HCEC 1CT (cell line): Measurements from ENCODE around the gene FKBP7.
"Not testable (repeated sequence)": the region's sequence is repeated elsewhere in the genome, so short reads cannot be mapped to it uniquely, and the experiment has no call there.

Experiments
- DNase-seq: peaks from one replicate; pipeline ENCODE4 v3.0.0-alpha.2; 2017

Gene FKBP7, protein sequence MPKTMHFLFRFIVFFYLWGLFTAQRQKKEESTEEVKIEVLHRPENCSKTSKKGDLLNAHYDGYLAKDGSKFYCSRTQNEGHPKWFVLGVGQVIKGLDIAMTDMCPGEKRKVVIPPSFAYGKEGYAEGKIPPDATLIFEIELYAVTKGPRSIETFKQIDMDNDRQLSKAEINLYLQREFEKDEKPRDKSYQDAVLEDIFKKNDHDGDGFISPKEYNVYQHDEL

DNA sequence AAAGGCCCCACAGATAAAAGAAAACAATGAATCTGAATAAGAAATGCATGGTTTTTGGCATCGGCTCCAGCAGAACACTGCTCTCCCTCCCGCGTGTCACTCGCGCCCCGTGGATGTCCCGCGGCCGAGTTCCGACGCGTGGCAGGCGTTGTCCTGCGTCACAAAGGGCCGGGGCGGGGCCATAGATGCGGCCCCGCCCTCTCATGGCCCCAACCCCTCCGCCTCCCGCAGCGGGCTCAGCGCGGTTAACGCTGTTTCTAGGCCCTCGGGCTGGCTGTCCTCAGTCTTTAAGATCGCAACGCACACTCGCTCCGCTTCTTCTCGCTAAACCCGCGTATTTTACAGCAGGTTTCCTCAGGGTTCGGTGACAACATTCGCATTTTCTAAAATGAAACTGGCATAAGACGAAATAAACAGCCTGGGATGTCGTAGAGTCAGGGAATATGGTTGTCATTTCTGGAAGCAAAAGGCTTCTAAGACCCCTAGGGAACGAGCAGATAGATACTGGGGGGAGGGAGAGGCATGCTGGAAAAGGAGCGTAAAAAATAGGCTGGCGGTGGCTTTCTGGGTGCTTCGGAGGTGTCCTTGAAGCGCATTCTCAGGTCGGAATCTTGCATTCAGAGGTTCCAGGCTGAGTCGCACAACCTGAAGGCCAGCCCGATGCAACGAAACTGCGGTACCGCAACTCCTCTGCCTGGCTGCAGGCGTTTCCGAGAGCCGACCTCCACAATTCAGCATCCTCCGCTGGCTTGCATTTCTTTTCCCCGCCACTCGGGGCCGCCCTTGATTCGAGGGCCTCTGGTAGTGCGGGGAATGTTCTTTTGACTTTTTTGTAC is at the start of gene FKBP7:
FKBP7 (minus strand) TSS at position 162 of the 836 bp plus-strand sequence; CDS start at position 61, 101 bp downstream.
- peak; percentile 71 for DNase-seq

DNA sequence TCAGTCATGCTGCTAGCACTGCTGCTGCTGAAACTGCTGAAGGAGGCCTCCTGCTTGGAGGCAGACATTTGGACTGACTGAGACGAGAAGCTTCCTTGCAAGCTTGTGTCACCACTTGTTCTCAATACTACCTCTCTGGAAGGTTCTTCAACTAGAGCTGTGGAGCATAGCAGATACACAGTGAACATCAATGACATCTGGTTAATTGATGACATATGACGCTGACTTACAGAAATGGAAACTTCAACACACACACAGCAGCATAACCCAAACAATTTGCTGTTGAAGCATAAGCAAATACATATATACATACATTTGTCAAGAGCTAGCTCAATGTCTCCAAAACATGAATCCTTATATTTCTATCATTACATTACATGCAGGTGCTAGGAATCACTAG is 49.2 kb upstream of the FKBP7 start:
- no peak for DNase-seq

DNA sequence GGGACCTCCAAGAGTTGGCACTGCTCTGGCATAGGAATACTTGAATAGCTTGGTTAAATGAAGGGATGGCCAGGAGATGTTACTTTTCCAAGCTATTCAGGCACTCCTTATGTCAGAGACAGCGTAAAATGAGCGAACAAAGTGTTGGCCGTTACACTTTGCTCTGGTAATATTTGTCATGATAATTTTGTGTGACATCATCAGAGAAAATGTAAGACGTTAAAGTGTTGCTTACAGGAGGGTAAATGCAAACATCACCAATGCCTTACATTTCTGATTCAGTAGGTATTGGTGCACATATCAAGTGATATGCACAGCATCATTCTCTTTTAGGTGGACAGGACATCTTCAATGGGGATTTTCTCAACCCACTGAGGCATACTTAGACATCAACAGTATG is 47.9 kb upstream of the FKBP7 start:
- DNase-seq = no peak

DNA sequence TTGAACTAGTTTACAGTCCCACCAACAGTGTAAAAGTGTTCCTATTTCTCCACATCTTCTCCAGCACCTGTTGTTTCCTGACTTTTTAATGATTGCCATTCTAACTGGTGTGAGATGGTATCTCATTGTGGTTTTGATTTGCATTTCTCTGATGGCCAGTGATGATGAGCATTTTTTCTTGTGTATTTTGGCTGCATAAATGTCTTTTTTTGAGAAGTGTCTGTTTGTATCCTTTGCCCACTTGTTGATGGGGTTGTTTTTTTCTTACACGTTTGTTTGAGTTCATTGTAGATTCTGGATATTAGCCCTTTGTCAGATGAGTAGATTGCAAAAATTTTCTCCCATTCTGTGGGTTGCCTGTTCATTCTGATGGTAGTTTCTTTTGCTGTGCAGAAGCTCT is 47.1 kb upstream of the FKBP7 start:
- not testable (repeated sequence) for DNase-seq

DNA sequence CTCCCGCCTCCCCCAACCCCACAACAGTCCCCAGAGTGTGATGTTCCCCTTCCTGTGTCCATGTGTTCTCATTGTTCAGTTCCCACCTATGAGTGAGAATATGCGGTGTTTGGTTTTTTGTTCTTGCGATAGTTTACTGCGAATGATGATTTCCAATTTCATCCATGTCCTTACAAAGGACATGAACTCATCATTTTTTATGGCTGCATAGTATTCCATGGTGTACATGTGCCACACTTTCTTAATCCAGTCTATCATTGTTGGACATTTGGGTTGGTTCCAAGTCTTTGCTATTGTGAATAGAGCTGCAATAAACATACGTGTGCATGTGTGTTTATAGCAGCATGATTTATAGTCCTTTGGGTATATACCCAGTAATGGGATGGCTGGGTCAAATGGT is 46.6 kb upstream of the FKBP7 start:
- not testable (repeated sequence) for DNase-seq

DNA sequence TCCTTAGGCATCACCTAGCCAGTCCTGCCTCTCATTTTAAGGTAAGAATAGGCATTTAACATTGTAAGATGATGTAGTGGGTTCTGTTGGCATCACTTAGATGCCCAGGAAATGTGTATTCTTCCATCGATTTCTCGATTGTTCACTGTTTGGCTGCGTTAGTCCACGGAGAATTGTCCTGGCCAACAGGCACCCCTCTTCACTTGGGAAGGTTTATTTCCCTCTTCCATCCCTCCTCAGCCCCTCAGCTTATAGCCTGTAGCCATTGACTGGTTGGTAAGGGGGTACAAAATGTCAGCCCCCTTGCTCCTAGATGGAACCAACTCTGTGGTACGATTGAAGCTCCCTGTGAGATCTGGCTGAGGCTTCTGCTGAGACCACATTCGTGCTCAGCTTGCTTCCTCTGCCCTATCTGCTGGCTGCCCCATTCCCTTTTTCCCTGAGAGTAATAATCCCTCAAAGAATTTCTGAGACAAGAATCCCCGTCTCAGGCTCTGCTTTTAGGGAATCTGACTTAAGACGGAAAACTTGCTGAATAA is 45.3 kb upstream of the FKBP7 start:
- DNase-seq = no peak

DNA sequence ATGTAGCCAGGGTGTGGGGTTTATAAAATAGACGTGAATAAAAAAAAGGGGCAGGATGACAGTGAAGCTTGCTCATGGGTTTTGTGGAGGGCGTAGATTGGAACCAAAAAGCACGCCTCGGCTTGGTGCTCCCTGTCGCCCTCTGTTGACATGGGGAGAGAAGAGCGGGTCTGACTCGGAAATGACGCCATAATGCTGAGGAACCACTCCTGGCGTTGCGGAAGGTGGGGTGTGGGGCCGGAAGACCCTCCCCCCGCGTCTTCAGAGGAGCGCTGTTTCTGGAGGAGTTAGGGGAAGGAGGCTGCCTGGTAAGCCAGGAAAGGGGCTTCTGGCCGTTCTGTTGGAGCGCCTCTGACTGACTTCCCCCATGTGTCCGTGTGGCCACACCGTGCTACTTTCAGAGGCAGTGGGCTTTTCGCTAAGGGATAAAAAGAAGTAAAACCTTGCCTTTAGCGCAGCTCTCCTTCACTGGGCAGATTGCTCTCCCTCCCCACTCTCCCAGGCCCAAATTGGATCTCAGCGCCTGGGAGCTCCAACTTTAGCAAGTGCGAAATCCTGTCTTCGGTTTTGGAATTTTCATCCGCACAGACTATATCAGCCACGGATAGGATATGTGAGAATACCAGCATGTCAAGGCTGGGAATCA is 44.7 kb upstream of the FKBP7 start:
- DNase-seq = peak; percentile 19

DNA sequence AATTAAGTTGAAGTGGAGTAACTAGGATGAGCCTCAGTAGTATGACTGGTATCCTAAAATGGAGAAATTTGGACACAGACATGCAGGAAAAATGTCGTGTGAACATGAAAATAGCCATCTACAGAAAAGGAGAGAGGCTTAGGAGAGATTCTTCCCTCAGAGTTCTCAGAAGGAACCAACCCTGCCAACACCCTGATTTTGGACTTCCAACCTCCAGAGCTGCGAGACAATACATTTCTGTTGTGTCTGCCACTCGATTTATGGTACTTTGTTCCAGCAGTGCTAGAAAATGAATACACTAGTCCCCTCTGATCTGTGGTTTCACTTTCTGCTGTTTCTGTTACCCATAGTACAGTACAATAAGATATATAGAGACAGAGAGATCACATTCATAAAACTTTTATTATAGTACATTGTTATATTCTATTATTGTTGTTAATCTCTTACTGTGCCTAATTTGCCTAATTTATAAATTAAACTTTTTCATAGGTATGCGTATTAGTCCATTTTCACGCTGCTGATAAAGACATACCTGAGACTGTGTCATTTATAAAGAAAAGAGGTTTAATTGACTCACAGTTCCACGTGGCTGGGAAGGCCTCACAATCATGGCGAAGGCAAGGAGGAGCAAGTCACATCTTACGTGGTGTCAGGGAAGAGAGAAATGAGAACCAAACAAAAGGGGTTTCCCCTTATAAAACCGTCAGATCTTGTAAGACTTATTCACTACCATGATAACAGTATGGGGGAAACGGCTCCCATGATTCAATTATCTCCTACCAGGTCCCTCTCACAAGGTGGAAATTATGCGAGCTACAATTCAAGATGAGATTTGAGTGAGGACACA is 43.1 kb upstream of the FKBP7 start:
- DNase-seq = no peak

DNA sequence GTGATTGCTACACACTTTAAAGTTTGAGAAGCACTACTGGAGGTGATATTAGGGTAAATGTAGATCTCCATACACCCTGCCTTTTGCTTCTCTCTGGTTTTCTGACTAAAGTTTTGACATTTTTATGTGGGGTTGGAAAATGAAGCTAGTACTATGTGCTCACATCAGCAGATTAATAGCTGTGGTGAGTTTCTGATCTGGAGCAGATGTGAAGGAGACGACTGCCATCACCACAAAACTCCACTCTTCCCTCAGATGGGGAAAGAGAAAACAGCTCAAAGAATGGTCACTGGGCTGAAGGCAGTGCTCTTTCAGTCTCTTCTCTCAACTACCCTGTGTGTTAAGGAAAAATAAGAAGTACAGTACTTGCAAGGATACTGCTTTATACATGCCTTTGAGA is 39.1 kb upstream of the FKBP7 start:
- no peak for DNase-seq

DNA sequence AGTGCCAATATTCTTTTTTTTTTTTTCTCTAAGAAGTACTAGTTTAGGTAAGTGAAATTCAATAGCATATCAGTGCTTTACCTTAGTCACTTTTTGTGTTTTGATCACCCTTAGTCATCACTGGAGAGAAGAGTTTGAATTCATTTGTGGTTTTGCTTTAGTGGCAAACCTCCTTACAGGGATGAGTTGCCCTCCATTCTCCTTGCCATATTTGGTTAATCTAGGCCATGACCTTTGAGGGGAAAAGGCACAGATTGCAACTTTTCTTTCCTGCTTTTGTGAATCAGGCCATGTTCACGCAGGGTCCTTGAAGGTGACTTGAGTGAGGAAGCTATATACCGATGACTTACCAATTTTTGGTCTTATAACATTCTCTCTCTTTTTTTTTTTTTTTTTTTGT is 36.3 kb upstream of the FKBP7 start:
- DNase-seq = peak; percentile 95

DNA sequence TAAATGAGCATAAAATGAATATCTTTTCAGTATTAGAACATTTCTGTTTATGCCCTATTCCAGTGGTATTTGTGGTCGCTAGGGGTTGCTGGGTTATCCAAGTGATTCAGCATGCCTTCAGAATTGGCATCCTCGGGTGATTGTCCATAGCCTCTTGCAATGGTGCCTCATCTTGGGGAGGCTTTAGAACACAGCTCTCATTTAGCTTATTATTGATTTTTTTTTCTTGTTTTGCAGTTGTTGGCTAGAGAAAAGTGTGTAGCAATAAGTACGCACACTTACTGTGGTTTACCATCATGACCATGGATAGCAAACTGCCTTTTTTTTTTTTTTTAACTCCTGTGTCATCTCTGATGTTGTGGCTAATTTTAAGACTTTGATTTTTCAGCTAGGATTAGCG is 35.5 kb upstream of the FKBP7 start:
- DNase-seq = peak; percentile 22

DNA sequence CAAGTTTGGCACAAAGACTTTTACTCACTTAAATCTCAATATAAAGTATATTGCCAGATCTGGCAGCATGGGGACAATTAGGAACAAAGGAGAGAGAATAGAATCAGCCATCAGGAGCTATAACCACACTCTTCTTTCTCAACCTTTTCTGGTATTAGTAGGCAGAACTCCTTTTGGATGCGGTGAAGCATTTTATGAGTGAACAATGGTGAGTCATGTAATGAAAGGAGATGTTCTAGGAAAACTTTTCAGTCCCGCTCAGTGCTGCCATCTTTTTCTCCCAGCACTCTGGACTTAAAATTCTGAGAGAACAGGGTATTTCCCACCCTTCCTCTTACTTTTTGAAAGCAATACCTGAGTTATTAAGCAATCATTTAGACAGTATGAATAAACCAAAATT is 34.1 kb upstream of the FKBP7 start:
- peak; percentile 14 for DNase-seq

DNA sequence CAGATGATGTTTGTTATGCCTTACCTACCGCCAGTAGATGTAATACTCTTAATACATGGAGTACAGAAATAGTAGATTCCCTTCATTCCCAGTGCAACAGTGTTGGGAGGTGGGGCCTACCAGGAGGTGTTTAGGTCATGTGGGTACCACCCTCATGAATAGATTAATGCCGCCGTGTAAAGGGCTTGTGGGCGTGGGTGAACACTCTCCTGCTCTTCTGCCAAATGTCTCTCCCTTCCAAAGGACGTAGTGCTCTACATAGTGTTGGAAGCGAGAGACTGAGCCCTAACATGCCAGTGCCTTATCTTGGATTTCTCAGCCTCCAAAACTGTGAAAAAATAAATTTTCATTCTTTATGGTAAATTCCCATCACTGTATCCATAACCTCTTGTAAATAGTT is 32.0 kb upstream of the FKBP7 start:
- no peak for DNase-seq

DNA sequence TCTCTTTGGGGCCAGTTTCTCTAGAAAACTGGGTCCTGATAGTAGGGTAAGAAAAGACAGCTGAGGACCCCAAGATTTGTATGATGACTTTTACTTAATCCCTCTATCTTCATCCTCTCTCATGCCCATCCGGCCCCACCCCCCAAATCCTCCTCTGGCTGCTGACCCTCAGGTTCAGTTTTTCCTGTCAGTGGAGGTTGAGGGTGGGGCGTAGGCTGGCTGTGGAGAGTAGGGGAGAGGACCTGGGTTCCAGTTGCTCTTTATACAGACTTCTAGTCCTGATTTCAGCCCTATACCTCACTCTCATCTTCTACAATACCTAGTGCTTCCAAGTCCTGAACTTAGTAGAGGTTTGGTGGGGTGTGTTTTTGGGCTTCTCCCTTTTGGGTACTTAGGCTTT is 30.2 kb upstream of the FKBP7 start:
- DNase-seq = no peak

DNA sequence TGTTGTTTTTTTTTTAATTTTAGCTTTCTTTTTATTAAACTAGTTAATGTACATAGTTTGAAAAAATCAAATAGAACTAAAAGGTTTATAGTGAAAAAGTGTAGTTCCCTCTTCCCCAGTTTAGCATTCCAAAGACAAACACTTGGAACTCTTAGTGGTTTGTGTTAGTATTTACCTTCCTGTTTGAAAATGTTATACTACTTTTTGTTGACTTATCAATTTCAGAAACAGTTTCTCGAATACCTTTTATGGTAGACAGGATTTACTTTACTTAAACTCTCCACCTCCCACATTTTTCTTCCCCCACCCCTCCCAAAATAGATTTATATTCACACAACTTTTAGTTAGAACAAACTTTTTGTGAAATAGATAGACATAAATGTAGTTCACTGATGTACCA is 28.5 kb upstream of the FKBP7 start:
- DNase-seq = no peak

DNA sequence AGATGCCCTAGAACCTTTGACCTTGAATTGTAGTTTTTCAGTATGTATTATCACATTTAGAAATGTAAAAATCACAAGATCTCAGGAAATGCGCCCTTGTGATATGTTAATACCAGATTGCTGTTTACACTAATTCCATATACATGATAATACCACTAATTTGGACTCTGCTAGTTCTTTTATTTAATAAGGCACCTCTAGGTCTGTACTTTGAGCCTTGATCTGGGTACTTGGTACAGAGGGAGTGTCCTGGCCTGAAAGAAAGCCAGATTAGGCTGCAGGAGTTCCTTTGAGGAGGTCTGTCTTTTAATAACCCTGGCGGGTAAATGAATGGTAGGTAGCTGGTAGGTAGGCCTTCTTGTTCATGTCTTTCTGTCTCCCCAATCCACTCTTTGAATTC is 28.1 kb upstream of the FKBP7 start:
- DNase-seq = no peak

DNA sequence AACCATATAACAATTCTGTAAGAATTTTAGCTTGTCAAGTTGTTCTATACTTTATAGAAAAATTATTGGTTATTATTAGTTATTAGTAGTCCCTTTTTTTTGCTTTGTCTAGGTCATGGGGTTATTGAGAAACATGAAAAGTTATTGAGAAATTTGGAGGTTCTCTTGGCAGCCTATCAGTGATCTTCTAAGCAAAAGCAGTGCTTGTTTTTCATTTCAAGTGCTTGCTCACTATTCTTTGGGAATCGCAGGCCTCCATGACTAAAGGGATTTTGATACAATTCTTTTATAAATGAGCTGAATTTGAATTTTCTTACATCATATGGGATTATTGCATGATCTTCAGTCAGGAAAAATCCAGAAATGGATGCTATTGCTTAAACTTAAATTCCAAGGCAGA is 27.7 kb upstream of the FKBP7 start:
- DNase-seq = no peak

DNA sequence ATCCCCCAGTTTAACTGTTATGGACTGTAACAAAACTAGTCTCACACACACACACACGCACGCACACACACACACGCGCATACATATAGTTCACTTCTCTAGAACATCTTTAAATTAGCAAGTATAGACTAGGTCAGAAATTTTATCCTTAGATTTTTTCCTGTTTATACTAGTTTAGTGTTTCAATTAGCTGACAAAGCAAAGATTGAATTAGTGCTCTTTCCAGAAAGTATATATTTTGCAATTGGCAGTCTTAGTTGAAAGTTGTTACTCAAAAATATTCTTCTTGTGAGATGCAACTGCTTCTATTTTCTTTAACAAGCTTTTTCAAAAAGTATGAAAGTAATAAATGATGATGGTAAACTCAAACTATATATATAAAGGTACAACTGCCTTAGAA is 24.4 kb upstream of the FKBP7 start:
- no peak for DNase-seq

DNA sequence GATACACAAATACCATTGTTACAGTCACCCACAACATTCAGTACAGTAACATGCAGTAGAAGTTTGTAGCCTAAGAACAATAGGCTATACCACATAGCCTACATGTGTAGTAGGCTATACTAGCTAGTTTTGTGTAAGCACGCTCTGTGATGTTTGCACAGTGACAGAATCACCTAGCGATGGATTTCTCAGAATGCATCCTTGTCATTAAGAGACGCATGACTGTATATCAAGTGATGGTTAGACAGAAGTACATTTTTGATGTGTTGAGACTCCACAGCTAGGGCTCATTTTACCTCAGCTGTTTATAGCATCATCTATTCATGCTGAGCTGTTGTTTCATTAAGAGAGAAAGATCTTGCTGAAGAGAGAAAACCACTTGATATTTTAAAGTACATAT is 21.2 kb upstream of the FKBP7 start:
- DNase-seq = no peak

DNA sequence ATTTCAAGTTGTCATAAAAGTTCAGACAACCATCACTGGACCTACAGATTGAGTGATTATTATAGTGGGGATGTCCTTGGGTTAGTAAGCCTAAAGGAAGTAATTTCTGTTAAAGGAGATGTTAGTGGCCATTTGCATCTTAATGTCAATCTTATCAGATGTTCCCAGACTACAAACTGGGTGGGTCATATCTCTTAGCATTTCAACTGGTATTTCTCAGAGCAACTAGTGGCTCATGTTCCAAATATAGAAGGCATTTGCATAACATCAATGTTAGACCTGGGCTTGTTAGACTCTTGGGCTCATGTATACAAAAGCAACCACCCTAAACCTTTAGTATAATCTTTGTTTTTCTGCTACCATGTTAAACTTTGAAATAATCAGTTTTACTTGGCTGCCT is 19.7 kb upstream of the FKBP7 start:
- no peak for DNase-seq

DNA sequence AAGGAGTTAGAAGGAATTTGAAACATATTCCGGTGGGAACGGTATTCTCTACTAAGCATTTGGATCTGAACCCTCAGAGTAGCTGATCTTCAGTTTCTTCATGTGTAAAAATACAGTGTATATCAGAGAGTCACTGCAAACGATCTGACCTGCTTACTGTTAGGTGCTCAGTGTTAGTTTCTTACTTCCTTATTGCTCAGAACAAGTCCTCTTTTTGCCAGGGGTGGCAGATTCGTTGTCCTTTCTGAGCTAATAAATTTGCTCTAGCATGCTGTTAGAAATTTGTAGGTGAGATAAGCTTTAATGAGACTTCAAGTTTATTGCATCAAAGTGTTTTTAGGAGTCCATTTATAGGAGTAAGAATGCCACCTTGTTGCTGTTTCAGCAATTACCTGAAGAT is 17.6 kb upstream of the FKBP7 start:
- no peak for DNase-seq

DNA sequence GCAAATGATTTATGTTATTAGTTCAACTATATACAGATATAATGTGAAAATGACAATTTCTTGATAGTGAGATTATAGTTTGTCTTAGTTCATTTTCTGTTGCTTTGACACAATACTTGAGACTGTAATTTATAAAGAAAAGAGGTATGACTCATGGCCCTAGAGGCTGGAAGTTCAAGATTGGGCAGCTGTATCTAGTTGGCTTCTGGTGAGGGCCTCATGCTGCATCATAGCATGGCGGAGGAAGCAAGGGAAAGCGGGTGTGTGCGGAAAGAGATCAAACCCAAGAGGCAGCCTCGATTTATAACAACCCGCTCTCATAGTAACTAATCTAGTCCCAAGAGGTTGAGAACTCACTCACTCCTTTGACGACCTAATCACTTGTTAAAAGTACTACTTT is 13.2 kb upstream of the FKBP7 start:
- no peak for DNase-seq

DNA sequence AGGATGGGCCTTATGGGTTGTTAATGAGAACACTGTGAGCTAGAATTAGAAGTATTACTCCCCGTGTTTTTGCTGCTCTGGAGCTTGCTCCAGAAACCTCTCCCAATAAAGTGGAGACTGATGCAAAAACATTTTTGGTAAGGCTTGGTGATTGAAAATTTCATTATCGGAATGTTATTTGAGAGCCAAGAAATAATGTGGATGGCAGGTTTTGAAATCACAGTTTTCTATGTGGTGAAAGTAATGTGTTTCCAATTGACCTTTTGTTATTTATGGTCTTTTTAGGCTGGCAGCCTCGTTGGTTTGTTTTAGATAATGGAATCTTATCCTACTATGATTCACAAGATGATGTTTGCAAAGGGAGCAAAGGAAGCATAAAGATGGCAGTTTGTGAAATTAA is 7.0 kb upstream of the FKBP7 start:
- no peak for DNase-seq
